HG03432 (cell line): Measurements from ENCODE around the gene CCDC191.

Experiments
- ATAC-seq: cut with Tn5 transposase; IDR thresholded peaks from one replicate; pipeline ENCODE4 v1.9.1; 2021; ENCODE audit warnings: mild to moderate bottlenecking, moderate library complexity; ENCODE audit not compliant: unreplicated experiment

Gene CCDC191

GRCh38 chr3:114060906-114061655 is 4.8 kb upstream of the CCDC191 start:
- no peak for ATAC-seq

DNA sequence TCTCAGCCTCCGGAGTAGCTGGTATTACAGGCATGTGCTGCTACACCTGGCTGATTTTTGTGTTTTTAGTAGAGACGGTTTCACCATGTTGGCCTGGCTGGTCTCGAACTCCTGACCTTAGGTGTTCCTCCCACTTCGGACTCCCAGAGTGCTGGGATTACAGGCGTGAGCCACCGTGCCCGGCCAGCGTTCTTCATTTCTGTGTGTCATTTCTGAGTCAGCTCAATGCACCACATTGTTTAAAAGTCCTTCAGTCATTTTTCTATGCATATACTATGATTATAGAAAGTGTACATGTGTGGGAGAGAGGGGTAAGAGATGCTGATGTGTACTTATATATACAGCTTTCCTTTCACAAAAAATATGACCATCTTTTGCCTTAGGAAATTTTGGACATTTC is 2.3 kb upstream of the CCDC191 start:
- no peak for ATAC-seq

- ATAC-seq, result peak; percentile 11
Measured at GRCh38 chr3:114057011-114057347, 653 bp upstream of the CCDC191 start.

DNA sequence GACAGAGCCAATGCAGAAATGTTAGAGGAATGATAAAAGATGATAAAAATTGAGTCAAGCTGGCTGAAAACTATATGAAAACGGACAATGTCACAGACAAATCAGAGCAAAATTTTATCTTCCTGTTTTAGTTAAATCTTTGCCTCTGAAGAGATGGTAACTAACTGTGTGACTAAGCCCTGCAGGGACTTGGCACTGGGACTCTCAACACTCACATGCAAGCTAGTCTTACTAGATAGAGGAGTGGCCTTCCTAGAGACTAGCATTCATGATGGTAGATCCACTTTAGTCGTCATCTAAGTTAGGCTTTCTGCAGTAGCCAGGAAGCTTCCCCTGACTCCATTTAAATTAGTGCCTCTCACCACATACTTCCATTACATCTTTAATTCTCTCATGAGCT is 4.1 kb downstream of the CCDC191 start:
- ATAC-seq, result no peak

GRCh38 chr3:114043205-114043604 is 13.1 kb downstream of the CCDC191 start:
- ATAC-seq, result no peak

GRCh38 chr3:114035896-114036295 is 20.4 kb downstream of the CCDC191 start:
- no peak for ATAC-seq

DNA sequence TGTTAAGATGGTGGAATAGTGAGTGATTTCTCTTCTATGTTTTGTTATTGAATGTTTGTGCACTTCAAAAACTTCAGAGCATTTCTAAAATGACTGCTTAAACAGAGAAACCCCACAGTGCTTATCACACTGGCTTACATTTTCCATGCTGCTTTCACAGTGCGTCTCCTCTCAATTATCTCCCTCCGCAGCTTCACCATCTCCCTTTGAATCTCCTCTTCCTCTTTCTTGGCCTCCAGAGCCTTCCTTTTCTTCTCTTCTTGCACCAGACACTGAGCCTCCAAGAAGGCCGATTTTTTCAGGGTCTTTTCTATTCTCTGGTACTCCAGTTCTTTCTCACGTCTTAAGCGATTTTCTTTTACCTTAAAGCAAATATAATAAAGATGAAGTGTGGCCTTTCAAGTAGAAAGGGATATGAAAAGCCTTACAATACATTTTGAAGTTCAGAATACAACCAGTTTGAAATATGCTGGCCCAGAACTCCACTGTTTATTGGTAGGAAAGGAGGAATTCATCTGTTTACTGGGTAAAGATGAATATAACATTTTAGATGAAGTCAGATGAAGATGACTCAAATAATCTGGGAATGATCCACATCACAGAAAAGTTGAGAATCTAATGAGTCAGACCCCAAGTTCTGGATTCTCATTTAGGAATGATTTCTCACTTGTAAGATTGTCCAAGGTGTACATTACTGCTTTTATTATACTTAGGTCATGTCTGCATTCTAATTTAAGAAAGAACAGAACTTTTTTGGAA is 21.4 kb downstream of the CCDC191 start:
- no peak for ATAC-seq

- no peak for ATAC-seq
Measured at GRCh38 chr3:114034211-114034610, 22.1 kb downstream of the CCDC191 start.

DNA sequence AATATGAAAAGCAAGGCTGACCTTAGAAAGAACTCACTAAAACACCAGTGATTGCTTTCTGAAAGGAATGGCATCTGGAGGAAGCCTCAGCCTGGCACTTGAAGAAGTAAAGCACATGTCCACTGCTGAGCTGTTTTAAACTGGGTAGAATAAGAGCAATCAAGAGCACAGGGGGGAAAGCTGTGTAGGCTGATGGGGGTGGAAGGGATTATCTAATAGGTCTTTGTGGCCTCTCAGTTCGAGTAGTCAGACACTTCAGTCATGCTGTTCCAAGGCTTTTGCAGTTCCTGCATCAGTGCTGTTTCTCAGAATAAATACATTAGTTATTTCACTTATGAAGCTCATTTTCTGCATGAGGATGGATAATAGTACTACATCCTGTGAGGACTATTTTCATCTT is 22.6 kb downstream of the CCDC191 start:
- ATAC-seq, result no peak

- ATAC-seq, result no peak
Measured at GRCh38 chr3:114026331-114026730, 30.0 kb downstream of the CCDC191 start.

- no peak for ATAC-seq
Measured at GRCh38 chr3:114025451-114025850, 30.9 kb downstream of the CCDC191 start.

DNA sequence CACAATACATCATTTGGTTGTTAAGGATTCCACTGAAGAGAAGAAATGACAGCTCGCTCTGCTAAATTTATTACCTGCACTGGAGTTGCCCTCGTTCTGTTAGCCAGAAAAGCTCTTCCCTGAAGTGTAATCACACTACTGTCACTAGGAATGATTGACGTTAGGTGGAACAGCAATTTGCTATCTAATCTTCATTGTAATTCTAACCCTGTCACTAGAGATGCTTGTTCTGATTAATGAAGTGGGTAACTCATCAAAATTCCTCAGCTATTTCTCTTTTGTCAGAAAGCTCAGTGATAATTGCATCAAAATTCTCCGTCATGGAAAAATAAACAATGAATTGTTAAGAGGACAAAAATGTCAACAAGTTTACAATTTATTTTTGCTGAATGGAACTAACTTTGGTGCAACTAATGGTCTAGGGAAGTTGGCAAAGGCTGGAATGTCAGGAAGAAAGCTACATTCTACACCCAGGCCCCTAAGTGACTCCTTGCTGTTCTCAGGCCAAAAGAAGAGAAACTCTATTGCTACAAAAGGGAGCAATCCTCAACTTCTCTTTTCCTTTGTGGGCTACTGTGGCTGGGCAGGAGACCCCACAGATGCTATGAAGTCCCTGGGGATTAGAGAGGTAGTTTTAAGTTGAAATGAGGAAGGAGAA is 34.1 kb downstream of the CCDC191 start:
- no peak for ATAC-seq

- ATAC-seq, result no peak
Measured at GRCh38 chr3:114020907-114021306, 35.4 kb downstream of the CCDC191 start.

DNA sequence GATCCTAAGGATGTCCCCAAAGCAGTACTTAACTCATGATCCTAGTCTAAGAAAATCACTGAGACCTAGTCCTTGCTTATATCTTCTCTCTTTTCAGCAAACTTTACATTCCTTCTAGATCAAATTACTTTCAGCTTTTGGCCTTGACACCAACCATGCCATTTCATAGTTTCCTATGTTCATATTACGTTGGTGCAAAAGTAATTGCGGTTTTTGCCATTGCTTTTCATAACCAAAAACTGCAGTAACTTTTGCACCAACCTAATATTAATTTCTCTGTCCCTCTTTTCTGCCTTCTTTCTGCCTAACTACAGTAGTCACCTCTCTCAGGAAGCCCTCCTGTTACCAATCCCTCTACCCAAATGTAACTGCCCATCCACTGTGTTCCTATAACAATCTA is 36.8 kb downstream of the CCDC191 start:
- no peak for ATAC-seq

GRCh38 chr3:114014211-114014610 is 42.1 kb downstream of the CCDC191 start:
- ATAC-seq, result no peak

GRCh38 chr3:114011059-114011797 is 45.1 kb downstream of the CCDC191 start:
- peak; percentile 69 for ATAC-seq

- peak; percentile 98 for ATAC-seq
Measured at GRCh38 chr3:114005481-114005880, 50.8 kb downstream of the CCDC191 start.

GRCh38 chr3:113985541-113985940 is 70.8 kb downstream of the CCDC191 start:
- peak; percentile 76 for ATAC-seq

DNA sequence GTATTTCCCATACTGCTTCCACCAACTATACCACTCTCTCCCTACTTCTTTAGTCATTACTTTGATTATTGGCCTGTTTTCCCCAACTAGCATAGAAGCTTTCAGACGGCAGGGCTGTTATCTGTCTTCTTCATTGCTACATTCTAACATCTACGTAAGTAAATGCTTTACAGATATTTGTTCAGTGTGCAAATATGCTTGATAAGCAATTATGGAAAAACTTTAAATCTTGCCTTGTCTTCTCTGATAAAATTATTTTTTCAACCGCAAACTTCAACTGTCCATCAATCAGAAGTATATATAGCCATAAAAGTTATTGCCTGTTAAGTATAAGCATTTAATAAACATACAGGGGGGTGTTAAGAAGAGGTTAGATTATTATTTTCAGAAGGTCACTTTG is 72.8 kb downstream of the CCDC191 start:
- no peak for ATAC-seq

- ATAC-seq, result no peak
Measured at GRCh38 chr3:113981803-113982202, 74.5 kb downstream of the CCDC191 start.

DNA sequence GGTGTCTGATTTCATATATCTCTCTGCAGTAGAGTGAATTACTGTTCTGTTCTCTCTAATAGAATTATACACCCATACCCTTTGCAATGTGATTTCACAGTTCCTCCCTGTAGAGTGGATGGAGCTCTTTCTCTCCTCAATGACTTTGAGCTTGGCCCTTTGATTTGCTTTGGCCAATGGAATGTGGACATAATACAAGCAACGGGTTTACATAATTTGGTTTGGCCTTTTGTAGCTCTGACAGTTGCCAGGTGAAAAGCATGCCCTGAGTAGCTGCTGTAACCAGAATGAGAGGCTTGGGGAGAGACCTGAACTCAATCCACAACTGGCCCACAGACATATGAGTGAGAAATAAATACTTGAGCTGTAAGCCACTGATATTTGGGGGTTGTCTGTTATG is 76.4 kb downstream of the CCDC191 start:
- no peak for ATAC-seq
